Measurements from ENCODE around the gene IMPA2.

GRCh38 chr18:12003894-12004293 lies 22.6 kb downstream of the IMPA2 start:
- TF ChIP-seq ZNF623 (tag by site-specific recombination; IDR thresholded peaks at IDR 0.05) (no peak), CTCF (tag by site-specific recombination; IDR thresholded peaks at IDR 0.05) (no peak), ELK4 (IDR thresholded peaks at IDR 0.05; ENCODE audit: borderline replicate concordance, low read depth, low read length) (no peak), ZBTB1 (tag by site-specific recombination; IDR thresholded peaks at IDR 0.05) (no peak)

All from HEK293 (cell line).